AG04450 (cell line): ENCODE measurements around the gene NCOA3. TPM values are rescaled to one million over a fixed set of nuclear protein-coding genes. Genes with fewer than 3 reads are reported as not detected.
A peak's percentile ranks its signal among the peaks of the same experiment; 100 is the strongest.

Source experiments
- CTCF ChIA-PET: fragments of 300-600, 350-600 bp; formaldehyde crosslinking; extraction: SDS; loops from one replicate; lab custom pipeline; 2022; ENCODE audit warnings: antibody characterized with exemption, inconsistent platforms; lab: Charles Lee
- POLR2A ChIA-PET: fragments of 350-600 bp; formaldehyde crosslinking; extraction: SDS; loops from one replicate; lab custom pipeline; 2021; ENCODE audit warnings: antibody characterized with exemption, inconsistent platforms; lab: Yijun Ruan, JAX
- DNase-seq: peaks from one replicate; pipeline ENCODE4 v3.0.0-alpha.2; 2011; ENCODE audit warnings: low read depth, low spot score
- H3K27ac ChIP-seq: one replicate; pipeline ENCODE4 v1.5.1; 2012; ENCODE audit warnings: low read depth, low read length, control low read depth
- H3K27me3 ChIP-seq: one replicate; pipeline ENCODE4 v1.6.0; 2012; ENCODE audit warnings: low read length; ENCODE audit not compliant: control insufficient read depth, insufficient read depth
- H3K4me3 ChIP-seq: 2 replicates; pipeline ENCODE4 v1.5.1; 2011; ENCODE audit warnings: mild to moderate bottlenecking, low read depth, low read length, control low read depth
- H3K9me3 ChIP-seq: 2 replicates; pipeline ENCODE4 v1.5.1; 2012; ENCODE audit warnings: low read length; ENCODE audit not compliant: control insufficient read depth, insufficient read depth
- polyA plus RNA-seq: library from polyadenylated mRNA; depleted of rRNA; stranded (reverse); fragments of >200 nt; gene quantifications from 2 replicates; pipeline ENCODE4 v1.2.3, GENCODE V29; 2011
- TF ChIP-seq, protein P1 (sequence below): IDR thresholded peaks from 2 replicates; pipeline ENCODE4 v1.5.1; 2011; ENCODE audit warnings: low read depth, low read length, control low read depth, inconsistent platforms

The NCOA3 gene
- polyA plus RNA-seq, 1 experiment: 25.4 TPM

DNA sequence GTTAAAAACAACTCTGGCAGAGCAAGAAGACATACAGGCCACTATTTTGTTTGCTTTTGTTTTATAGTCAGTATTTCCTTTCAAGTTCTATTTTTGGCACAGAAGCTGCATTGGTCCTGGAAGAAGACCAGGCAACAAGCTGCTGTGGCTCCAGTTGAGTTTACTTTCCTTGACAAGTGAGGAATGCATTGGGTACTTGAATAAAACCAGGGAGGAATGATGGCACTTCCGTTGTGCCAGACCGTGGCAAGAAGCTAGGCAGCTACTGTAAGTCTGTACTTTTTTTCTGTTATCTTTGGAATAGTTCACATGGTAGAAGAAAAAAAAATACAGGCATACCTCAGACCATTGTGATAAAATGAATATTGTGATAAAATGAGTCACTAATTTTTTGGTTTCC, 66.3 kb downstream of the NCOA3 start:
- Histone ChIP-seq H3K4me3 (no peak overlapping the region), H3K27ac (peak overlapping the region; percentile 47), H3K27me3 (no peaks in the 10 kb centered on the region), H3K9me3 (peaks cover 10% of the 10 kb centered on the region)
- TF ChIP-seq, protein P1, sequence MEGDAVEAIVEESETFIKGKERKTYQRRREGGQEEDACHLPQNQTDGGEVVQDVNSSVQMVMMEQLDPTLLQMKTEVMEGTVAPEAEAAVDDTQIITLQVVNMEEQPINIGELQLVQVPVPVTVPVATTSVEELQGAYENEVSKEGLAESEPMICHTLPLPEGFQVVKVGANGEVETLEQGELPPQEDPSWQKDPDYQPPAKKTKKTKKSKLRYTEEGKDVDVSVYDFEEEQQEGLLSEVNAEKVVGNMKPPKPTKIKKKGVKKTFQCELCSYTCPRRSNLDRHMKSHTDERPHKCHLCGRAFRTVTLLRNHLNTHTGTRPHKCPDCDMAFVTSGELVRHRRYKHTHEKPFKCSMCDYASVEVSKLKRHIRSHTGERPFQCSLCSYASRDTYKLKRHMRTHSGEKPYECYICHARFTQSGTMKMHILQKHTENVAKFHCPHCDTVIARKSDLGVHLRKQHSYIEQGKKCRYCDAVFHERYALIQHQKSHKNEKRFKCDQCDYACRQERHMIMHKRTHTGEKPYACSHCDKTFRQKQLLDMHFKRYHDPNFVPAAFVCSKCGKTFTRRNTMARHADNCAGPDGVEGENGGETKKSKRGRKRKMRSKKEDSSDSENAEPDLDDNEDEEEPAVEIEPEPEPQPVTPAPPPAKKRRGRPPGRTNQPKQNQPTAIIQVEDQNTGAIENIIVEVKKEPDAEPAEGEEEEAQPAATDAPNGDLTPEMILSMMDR: no peak
- POLR2A ChIA-PET: interaction anchor here (0.6 to 1.8 kb wide), 5 partner anchors 9 to 342 kb away, joined by 3 to 12 read pairs (median 4); partner anchors contain the start of genes NCOA3 and ZMYND8
- peak; percentile 81 for DNase-seq
- CTCF ChIA-PET: interaction anchor here (1.1 to 1.4 kb wide), 2 partner anchors 53 to 184 kb away, joined by 5 to 7 read pairs; no protein-coding TSS in a partner anchor

DNA sequence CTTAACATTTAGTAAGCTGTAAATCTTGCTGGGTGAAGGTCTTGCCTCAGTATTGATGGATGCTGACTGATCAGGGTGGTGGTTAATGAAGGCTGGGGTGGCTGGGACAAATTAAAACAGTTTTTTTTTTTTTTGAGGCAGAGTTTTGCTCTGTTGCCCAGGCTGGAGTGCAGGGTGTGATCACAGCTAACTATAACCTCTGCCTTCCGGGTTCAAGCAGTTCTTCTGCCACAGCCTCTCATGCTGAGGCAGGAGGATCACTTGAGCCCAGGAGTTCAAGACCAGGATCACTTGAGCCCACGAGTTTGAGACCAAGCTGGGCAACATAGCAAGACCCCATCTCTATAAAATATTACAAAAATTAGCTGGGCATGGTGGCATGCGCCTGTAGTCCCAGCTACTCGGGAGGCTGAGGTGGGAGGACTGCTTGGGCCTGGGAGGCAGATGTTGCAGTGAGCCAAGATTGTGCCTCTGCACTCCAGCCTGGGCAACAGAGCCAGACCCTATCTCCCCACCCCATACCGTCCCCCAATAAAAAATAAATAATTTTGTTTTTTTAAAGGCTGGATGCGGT, 67.2 kb downstream of the NCOA3 start:
- TF ChIP-seq, protein P1: no peak
- Histone ChIP-seq H3K27me3 (no peaks in the 10 kb centered on the region), H3K9me3 (peaks cover 10% of the 10 kb centered on the region), H3K27ac (peak overlapping the region; percentile 61), H3K4me3 (no peak overlapping the region)
- ChIA-PET CTCF (interaction anchor here (0.6 to 1.4 kb wide), 2 partner anchors 52 to 299 kb away, joined by 7 read pairs; no protein-coding TSS in a partner anchor), POLR2A (interaction anchor here (0.6 to 1.8 kb wide), 4 partner anchors 10 to 349 kb away, joined by 3 to 12 read pairs (median 4); partner anchors contain the start of gene NCOA3)
- DNase-seq: no peak

DNA sequence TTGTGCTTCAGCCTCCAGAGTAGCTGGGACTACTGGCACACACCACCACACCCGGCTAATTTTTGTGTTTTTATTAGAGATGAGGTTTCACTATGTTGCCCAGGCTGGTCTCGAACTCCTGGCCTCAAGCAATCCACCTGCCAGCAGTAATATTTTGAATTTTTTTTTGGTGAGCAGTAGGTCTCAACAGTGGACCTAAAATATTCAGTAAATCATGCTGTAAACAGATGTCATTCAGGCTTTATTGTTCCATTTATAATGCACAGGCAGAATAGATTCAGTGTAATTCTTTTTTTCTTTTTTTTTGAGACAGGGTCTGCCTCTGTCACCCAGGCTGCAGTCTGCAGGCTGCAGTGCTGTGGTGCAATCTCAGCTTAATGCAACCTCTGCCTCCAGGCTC, 69.7 kb downstream of the NCOA3 start:
- CTCF ChIA-PET: no interaction called here

DNA sequence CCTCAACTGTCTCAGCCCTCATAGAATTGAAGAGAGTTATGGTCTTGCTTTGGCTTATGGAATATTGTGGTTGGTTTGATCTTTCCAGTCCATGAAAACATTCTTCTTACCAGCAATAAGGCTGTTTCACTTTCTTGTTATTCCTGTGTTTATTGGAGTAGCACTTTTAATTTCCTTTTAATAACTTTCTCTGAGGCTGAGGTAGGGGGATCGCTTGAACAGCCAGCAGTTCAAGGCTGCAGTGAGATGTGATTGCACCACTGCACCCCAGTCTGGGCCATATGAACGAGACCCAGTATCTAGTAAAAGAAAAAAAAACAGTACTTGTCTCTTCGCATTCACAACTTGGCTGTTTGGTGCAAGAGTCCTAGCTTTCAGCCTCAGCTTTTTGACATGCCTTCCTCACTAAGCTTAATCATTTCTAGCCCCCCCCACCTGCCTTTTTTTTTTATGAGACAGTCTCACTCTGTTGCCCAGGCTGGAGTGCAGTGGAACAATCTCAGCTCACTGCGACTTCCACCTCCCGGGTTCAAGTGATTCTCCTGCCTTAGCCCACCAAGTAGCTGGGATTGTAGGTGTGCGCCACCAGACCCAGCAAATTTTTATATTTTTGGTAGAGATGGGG, 70.5 kb downstream of the NCOA3 start:
- Histone ChIP-seq H3K4me3 (no peak overlapping the region), H3K9me3 (peaks cover 10% of the 10 kb centered on the region), H3K27ac (no peak overlapping the region), H3K27me3 (no peaks in the 10 kb centered on the region)
- ChIA-PET POLR2A (no interaction called here), CTCF (no interaction called here)
- TF ChIP-seq, protein P1: no peak
- no peak for DNase-seq

More for the DNA sequence above, 69.7 kb downstream of the NCOA3 start:
- Histone ChIP-seq H3K27ac (no peak overlapping the region), H3K27me3 (no peaks in the 10 kb centered on the region), H3K4me3 (no peak overlapping the region), H3K9me3 (peaks cover 10% of the 10 kb centered on the region)
- POLR2A ChIA-PET: interaction anchor here (0.9 kb wide), 1 partner anchor 70 kb away, joined by 3 read pairs; the partner anchor contains the start of gene NCOA3
- no peak for DNase-seq
- TF ChIP-seq, protein P1: no peak

DNA sequence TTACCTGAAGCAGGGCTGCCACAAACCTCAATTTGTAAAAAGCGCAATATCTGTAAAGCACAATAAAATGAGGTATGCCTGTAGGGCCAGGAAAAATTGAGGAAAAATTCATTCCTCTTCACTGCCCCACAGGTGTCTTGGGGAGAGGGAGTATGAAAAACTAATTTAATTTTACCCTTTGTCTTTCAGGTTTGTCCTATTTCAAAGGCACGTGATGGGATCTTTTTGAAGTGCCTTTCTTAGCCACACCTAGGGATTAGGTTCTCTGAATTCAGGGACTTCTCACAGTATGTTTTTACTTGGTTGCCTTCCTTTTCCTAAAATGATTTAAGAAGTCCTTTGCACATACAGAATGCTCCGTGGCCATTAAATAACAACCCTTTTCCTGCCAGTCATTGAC, 71.9 kb downstream of the NCOA3 start:
- Histone ChIP-seq H3K27ac (no peak overlapping the region), H3K4me3 (no peak overlapping the region), H3K27me3 (no peaks in the 10 kb centered on the region), H3K9me3 (peaks cover 10% of the 10 kb centered on the region)
- DNase-seq: no peak
- POLR2A ChIA-PET: no interaction called here
- TF ChIP-seq, protein P1: no peak
- CTCF ChIA-PET: no interaction called here
